Right hindlimb (tissue), 1 donor: ENCODE results near the gene LRRC58.
"Not testable (repeated sequence)": the region's sequence is repeated elsewhere in the genome, so short reads cannot be mapped to it uniquely, and the experiment has no call there.

Experiments
- DNase-seq: peaks from one replicate; pipeline ENCODE4 v3.0.0-alpha.2; 2018

The LRRC58 gene

GRCh38 chr3:120348991-120349854 lies at the start of gene LRRC58:
Gene LRRC58 (minus strand): TSS chr3:120349354. CDS start chr3:120349243, 111 bp downstream.
- DNase-seq = peak; percentile 94

- DNase-seq = no peak
Observed at GRCh38 chr3:120396469-120396868, 47.3 kb upstream of the LRRC58 start.

GRCh38 chr3:120394347-120394746 lies 45.2 kb upstream of the LRRC58 start:
- no peak for DNase-seq

- DNase-seq = no peak
Observed at GRCh38 chr3:120393761-120394160, 44.6 kb upstream of the LRRC58 start.

- DNase-seq = no peak
Observed at GRCh38 chr3:120393243-120393642, 44.1 kb upstream of the LRRC58 start.

GRCh38 chr3:120382941-120383447 lies 33.8 kb upstream of the LRRC58 start:
- DNase-seq = no peak

- no peak for DNase-seq
Observed at GRCh38 chr3:120381503-120381902, 32.3 kb upstream of the LRRC58 start.

GRCh38 chr3:120377948-120378347 lies 28.8 kb upstream of the LRRC58 start:
- DNase-seq = not testable (repeated sequence)

- no peak for DNase-seq
Observed at GRCh38 chr3:120370463-120370862, 21.3 kb upstream of the LRRC58 start.

GRCh38 chr3:120369037-120369467 lies 19.9 kb upstream of the LRRC58 start:
- DNase-seq = no peak

- DNase-seq = no peak
Observed at GRCh38 chr3:120368172-120368571, 19.0 kb upstream of the LRRC58 start.

- DNase-seq = no peak
Observed at GRCh38 chr3:120364821-120365220, 15.7 kb upstream of the LRRC58 start.

GRCh38 chr3:120364101-120364500 lies 14.9 kb upstream of the LRRC58 start:
- no peak for DNase-seq

- no peak for DNase-seq
Observed at GRCh38 chr3:120357807-120358206, 8.7 kb upstream of the LRRC58 start.

- DNase-seq = no peak
Observed at GRCh38 chr3:120355486-120355885, 6.3 kb upstream of the LRRC58 start.

GRCh38 chr3:120353463-120353862 lies 4.3 kb upstream of the LRRC58 start:
- DNase-seq = no peak

GRCh38 chr3:120352017-120352416 lies 2.9 kb upstream of the LRRC58 start:
- DNase-seq = no peak

- no peak for DNase-seq
Observed at GRCh38 chr3:120350401-120350941, 1.3 kb upstream of the LRRC58 start.

GRCh38 chr3:120349855-120350125 lies 636 bp upstream of the LRRC58 start:
- no peak for DNase-seq

GRCh38 chr3:120348065-120348990 lies 826 bp downstream of the LRRC58 start:
- DNase-seq = no peak

GRCh38 chr3:120344349-120344748 lies 4.8 kb downstream of the LRRC58 start:
- DNase-seq = no peak

GRCh38 chr3:120341658-120342346 lies 7.4 kb downstream of the LRRC58 start:
- no peak for DNase-seq

GRCh38 chr3:120339362-120339761 lies 9.8 kb downstream of the LRRC58 start:
- DNase-seq = no peak
